GM12878 (cell line): Measurements from ENCODE around the gene SULT2B1. TPM values are rescaled to one million over a fixed set of nuclear protein-coding genes. Genes with fewer than 3 reads are reported as not detected.

Source experiments
- ATAC-seq: fragments of 200-7000 bp; cut with Tn5 transposase; 3 replicates; pipeline ENCODE4 v1.9.1; 2020; ENCODE audit warnings: mild to moderate bottlenecking, moderate library complexity
- BruUV-seq: library from RNA; stranded (reverse); fragments of 400-500 nt; replicated peaks from 2 replicates; lab custom pipeline; 2021; lab: Mats Ljungman, UMichigan
- CTCF ChIA-PET: fragments of 300-600 bp; sonication (Branson Sonifier 250); formaldehyde crosslinking; extraction: SDS; loops from one replicate; lab custom pipeline; 2021; ENCODE audit warnings: inconsistent platforms; lab: Yijun Ruan, JAX
- POLR2A ChIA-PET: fragments of 350-600 bp; formaldehyde crosslinking; extraction: SDS; loops from one replicate; lab custom pipeline; 2021; ENCODE audit warnings: inconsistent platforms; lab: Charles Lee
- RAD21 ChIA-PET: fragments of 300-600 bp; sonication (Branson Sonifier 250); formaldehyde crosslinking; loops from one replicate; lab custom pipeline; 2023; ENCODE audit warnings: antibody characterized with exemption; ENCODE audit not compliant: unreplicated experiment; lab: Charles Lee
- SMC1A ChIA-PET: fragments of 300-600 bp; sonication (Branson Sonifier 250); formaldehyde crosslinking; loops from one replicate; lab custom pipeline; 2023; ENCODE audit not compliant: unreplicated experiment, uncharacterized antibody; lab: Charles Lee
- DNase-seq: peaks from one replicate; pipeline ENCODE4 v3.0.0-alpha.2; 2011; ENCODE audit warnings: low read depth, low spot score
- FAIRE-seq: peaks from 3 replicates; lab custom pipeline; 2011; peaks lifted over from hg19 to GRCh38; lab: Jason Lieb, UNC
- H2AFZ ChIP-seq: 2 replicates; pipeline ENCODE4 v1.6.0; 2011; ENCODE audit warnings: low read depth, low read length, control low read depth; ENCODE audit not compliant: control insufficient read depth
- H3K27ac ChIP-seq: 2 replicates; pipeline ENCODE4 v1.5.1; 2011; ENCODE audit warnings: control low read depth; ENCODE audit not compliant: control insufficient read depth, insufficient read depth
- H3K27me3 ChIP-seq, 2 experiments: replicated peaks in 1 of 2; 2 replicates each; pipeline versions ENCODE4 v1.6.0 to v1.6.1; 2011; ENCODE audit warnings: low read length in 1 of 2; ENCODE audit not compliant: control insufficient read depth in 2 of 2, insufficient read depth in 2 of 2
- H3K36me3 ChIP-seq, 2 experiments: 2 replicates each; pipeline ENCODE4 v1.5.1; 2011; ENCODE audit warnings: low read length in 1 of 2; ENCODE audit not compliant: control insufficient read depth in 2 of 2, insufficient read depth in 2 of 2
- H3K4me1 ChIP-seq: 2 replicates; pipeline ENCODE4 v1.6.1; 2011; ENCODE audit warnings: mild to moderate bottlenecking, low read length, moderate library complexity, mixed read lengths; ENCODE audit not compliant: control insufficient read depth, insufficient read depth
- H3K4me2 ChIP-seq: 2 replicates; pipeline ENCODE4 v1.6.0; 2011; ENCODE audit warnings: control low read depth; ENCODE audit not compliant: control insufficient read depth, insufficient read depth
- H3K4me3 ChIP-seq: fragments of 200-600 bp; sonication (generic); 2 replicates; pipeline ENCODE4 v1.5.1; 2016
- H3K79me2 ChIP-seq: 2 replicates; pipeline ENCODE4 v1.6.0; 2011; ENCODE audit warnings: low read length; ENCODE audit not compliant: control insufficient read depth, insufficient read depth
- H3K9ac ChIP-seq: 2 replicates; pipeline ENCODE4 v1.8.0; 2011; ENCODE audit warnings: low read length, control low read depth, mixed read lengths; ENCODE audit not compliant: control insufficient read depth, insufficient read depth
- H3K9me3 ChIP-seq: replicated peaks from 3 replicates; pipeline ENCODE4 v1.5.1; 2011; ENCODE audit warnings: mild to moderate bottlenecking, low read length; ENCODE audit not compliant: control insufficient read depth, insufficient read depth
- H4K20me1 ChIP-seq: 2 replicates; pipeline ENCODE4 v1.6.0; 2011; ENCODE audit not compliant: control insufficient read depth, insufficient read depth
- BCL11A ChIP-seq: IDR thresholded peaks from 2 replicates; pipeline ENCODE4 v1.6.1; 2011; ENCODE audit warnings: low read depth, low read length
- CBFB ChIP-seq: IDR thresholded peaks from 2 replicates; pipeline ENCODE4 v1.6.1; 2016; ENCODE audit warnings: antibody characterized with exemption, low read depth
- EP300 ChIP-seq, 2 experiments: fragments of 150-350 bp in 1 of 2; IDR thresholded peaks; 2 replicates each; pipeline ENCODE4 v1.6.1; 2011 to 2012; ENCODE audit warnings: low read depth in 2 of 2, low read length in 2 of 2, borderline replicate concordance in 1 of 2, improper control_type of control experiment in 1 of 2, inconsistent platforms in 1 of 2; ENCODE audit not compliant: control insufficient read depth in 1 of 2
- GATAD2B ChIP-seq: fragments of 450-650 bp; conservative IDR thresholded peaks from 2 replicates; pipeline ENCODE4 v1.6.1; 2017; ENCODE audit warnings: low read depth, mild to moderate bottlenecking, moderate library complexity
- JUND ChIP-seq: IDR thresholded peaks from 2 replicates; pipeline ENCODE4 v1.6.1; 2012; ENCODE audit warnings: low read depth, mild to moderate bottlenecking, low read length, improper control_type of control experiment, moderate library complexity
- LARP7 ChIP-seq: fragments of 450-650 bp; IDR thresholded peaks from 2 replicates; pipeline ENCODE4 v1.6.1; 2017; ENCODE audit warnings: mild to moderate bottlenecking
- MTA2 ChIP-seq: fragments of 450-650 bp; IDR thresholded peaks from 2 replicates; pipeline ENCODE4 v1.6.1; 2016; ENCODE audit warnings: low read depth, mild to moderate bottlenecking, moderate library complexity
- POLR2AphosphoS2 ChIP-seq: IDR thresholded peaks from 2 replicates; pipeline ENCODE4 v1.6.1; 2011; ENCODE audit warnings: low read depth, mild to moderate bottlenecking, low read length, improper control_type of control experiment, moderate library complexity
- RAD21 ChIP-seq: IDR thresholded peaks from 2 replicates; pipeline ENCODE4 v1.6.1; 2011; ENCODE audit warnings: mild to moderate bottlenecking, low read depth, low read length, moderate library complexity; ENCODE audit not compliant: insufficient read depth
- RCOR1 ChIP-seq: conservative IDR thresholded peaks from 2 replicates; pipeline ENCODE4 v1.6.1; 2012; ENCODE audit warnings: low read depth, low read length, improper control_type of control experiment
- SMAD1 ChIP-seq: fragments of 450-650 bp; IDR thresholded peaks from 2 replicates; pipeline ENCODE4 v1.6.1; 2018; ENCODE audit warnings: mild to moderate bottlenecking, low read depth; ENCODE audit not compliant: partially characterized antibody
- SMARCA5 ChIP-seq: fragments of 450-650 bp; IDR thresholded peaks from 2 replicates; pipeline ENCODE4 v1.6.1; 2017; ENCODE audit warnings: mild to moderate bottlenecking
- SUPT20H ChIP-seq: IDR thresholded peaks from 2 replicates; pipeline ENCODE4 v1.6.1; 2011; ENCODE audit warnings: low read depth, mild to moderate bottlenecking, low read length, moderate library complexity, borderline replicate concordance; ENCODE audit not compliant: control insufficient read depth
- WGBS: methylation state at CpG from one replicate; pipeline ENCODE4 v1.1.6; 2016; ENCODE audit warnings: low lambda C conversion rate; ENCODE audit not compliant: insufficient replicate concordance, insufficient coverage; ENCODE audit errors: missing lambda C conversion rate; 5-methylcytosine and 5-hydroxymethylcytosine counted together
- in situ Hi-C: fragments of 300-500 bp; cut with MboI; formaldehyde crosslinking; loops from 9 replicates; pipeline ENCODE4 v1.14.3; 2018; ENCODE audit warnings: mixed read lengths
- intact Hi-C: fragments of 100-400 bp; cut with micrococcal nuclease; formaldehyde crosslinking; loops from one replicate; pipeline ENCODE4 v1.14.2; 2022; ENCODE audit not compliant: unreplicated experiment
- polyA plus RNA-seq, 11 experiments: library from polyadenylated mRNA; depleted of rRNA in 4 of 11; unstranded in 6 of 11; stranded (reverse) in 5 of 11; fragments of >200 nt; fragmentation: Nextera tagmentation in 4 of 11; fragmentation: Illumina TruSeq in 1 of 11; extraction: Ambion mirVana in 4 of 11; extraction: Trizol in 1 of 11; gene quantifications; 1 replicate in 1 of 11; 2 replicates in 10 of 11; pipeline versions ENCODE4 v1.2.1 to v1.2.3, GENCODE V29; 2011 to 2016; ENCODE audit warnings: inconsistent platforms in 2 of 11, missing spikeins in 2 of 11, low read depth in 1 of 11
- total RNA-seq, 4 experiments: library from RNA; depleted of rRNA in 3 of 4; stranded (reverse); fragments of >200 nt in 3 of 4; fragmentation: Illumina TruSeq in 1 of 4; extraction: Trizol in 1 of 4; gene quantifications; 2 replicates each; pipeline versions ENCODE4 v1.2.1 to v1.2.3, GENCODE V29; 2013 to 2021
- TF ChIP-seq, protein P1 (sequence below): fragments of 450-650 bp; conservative IDR thresholded peaks from 2 replicates; pipeline ENCODE4 v1.6.1; 2017; ENCODE audit warnings: mild to moderate bottlenecking, moderate library complexity
- TF ChIP-seq, protein P2 (sequence below): fragments of 450-650 bp; IDR thresholded peaks from 2 replicates; pipeline ENCODE4 v1.6.1; 2017; ENCODE audit warnings: low read depth, mild to moderate bottlenecking, moderate library complexity
- TF ChIP-seq, protein P3 (sequence below): IDR thresholded peaks from 2 replicates; pipeline ENCODE4 v1.6.1; 2012; ENCODE audit warnings: low read depth, low read length, improper control_type of control experiment

SULT2B1 gene
- total and polyA plus RNA-seq, 10 of the 15 experiments (the other 5 are each of a cell fraction or from before 2014, with no cell fraction given), result 0.11 to 0.14 TPM; not detected in 8

DNA sequence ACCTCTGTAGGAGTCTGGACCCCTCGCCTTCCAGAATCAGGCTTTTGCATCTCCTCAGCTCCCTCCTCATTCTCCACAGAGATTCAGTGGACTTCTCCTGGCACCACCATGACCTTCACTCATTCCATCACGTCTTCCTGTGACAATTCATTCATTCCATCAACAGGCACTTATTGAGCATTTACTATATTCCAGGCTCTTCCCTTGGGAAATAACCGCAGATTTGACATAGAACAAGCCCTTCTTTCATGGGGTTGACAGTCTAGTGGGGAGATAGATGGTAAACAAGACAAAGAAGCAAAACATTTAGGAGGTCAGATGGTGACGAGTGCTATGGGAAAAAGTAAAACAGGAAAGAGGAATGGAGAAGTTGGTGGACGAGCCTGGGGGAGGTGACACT lies 2.6 kb upstream of the SULT2B1 start (continued):
- no peak for TF ChIP-seq EP300 (IDR thresholded peaks at IDR 0.05; ENCODE audit: borderline replicate concordance in 1 of 2, control insufficient read depth in 1 of 2, low read depth in 2 of 2, low read length in 2 of 2)
- TF ChIP-seq LARP7, result no peak
- TF ChIP-seq POLR2AphosphoS2, result no peak
- no peak for TF ChIP-seq SMAD1
- TF ChIP-seq, protein P1, sequence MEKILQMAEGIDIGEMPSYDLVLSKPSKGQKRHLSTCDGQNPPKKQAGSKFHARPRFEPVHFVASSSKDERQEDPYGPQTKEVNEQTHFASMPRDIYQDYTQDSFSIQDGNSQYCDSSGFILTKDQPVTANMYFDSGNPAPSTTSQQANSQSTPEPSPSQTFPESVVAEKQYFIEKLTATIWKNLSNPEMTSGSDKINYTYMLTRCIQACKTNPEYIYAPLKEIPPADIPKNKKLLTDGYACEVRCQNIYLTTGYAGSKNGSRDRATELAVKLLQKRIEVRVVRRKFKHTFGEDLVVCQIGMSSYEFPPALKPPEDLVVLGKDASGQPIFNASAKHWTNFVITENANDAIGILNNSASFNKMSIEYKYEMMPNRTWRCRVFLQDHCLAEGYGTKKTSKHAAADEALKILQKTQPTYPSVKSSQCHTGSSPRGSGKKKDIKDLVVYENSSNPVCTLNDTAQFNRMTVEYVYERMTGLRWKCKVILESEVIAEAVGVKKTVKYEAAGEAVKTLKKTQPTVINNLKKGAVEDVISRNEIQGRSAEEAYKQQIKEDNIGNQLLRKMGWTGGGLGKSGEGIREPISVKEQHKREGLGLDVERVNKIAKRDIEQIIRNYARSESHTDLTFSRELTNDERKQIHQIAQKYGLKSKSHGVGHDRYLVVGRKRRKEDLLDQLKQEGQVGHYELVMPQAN, result no peak
- no peak for TF ChIP-seq BCL11A
- no peak for TF ChIP-seq RAD21

DNA sequence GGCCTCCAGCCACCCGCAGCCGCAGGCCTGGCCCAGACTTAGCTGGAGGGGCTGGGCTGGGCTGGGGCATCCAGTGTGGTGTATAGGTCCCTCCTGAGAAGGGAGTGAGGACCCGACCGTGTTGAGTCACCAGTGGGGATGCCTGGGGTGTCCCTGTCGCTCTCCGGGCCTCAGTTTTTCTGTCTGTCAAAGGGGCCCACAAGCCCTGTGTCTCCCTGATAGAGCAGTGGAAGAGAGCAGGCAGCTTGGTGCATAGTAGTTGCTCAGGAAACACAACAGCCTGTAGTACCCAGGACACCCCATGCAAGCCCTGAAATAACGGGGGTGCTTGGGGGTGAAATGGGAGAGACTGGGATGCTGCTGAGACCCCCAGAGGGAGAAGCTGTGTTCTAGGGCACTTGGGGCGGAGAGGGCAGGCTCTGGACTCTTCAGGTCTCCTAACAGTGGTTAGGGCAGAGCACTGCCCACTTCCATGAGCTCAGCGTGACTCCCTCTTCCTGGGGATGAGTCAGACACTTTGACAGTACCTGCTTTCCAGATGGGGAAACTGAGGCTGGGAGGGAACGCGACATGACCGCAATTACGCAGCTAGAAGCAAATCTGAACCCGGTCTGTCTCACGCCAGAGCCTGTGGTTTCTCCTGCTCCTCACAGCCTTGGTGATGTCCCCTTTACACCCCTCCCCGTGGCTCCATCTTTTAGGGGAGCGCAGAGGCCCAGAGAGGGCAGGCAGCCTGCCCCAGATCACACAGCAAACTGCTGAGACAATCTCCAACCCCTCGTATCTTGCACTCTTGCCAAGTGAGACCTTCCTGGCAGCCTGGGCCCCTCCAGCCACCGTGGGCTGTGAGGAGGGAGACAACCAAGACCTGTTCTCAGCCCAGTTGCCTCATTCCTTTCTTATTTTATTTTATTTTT lies 692 bp downstream of the SULT2B1 start:
- H3K4me1 ChIP-seq, result no peaks in the 10 kb centered on the region
- no peaks in the 10 kb centered on the region; a peak in 1 of 4 replicates for H3K27me3 ChIP-seq
- RAD21 ChIA-PET, result no interaction called here
- no peak overlapping the region for H2AFZ ChIP-seq
- DNase-seq, result no peak
- no peak overlapping the region for H3K27ac ChIP-seq
- SMC1A ChIA-PET, result no interaction called here
- H3K9ac ChIP-seq, result no peak overlapping the region
- no peaks in the 10 kb centered on the region for H3K79me2 ChIP-seq
- 42% methylated on average over 19 of the region's 19 CpGs for WGBS
- intact Hi-C loops (no loop called here), in situ Hi-C loops (loop anchor here (25.0 kb wide), 1 partner anchor 690 kb away; the partner anchor contains the start of gene TPRX2)
- H3K9me3 ChIP-seq, result no peaks in the 10 kb centered on the region
- POLR2A ChIA-PET, result no interaction called here
- no peak overlapping the region for H3K4me3 ChIP-seq
- ATAC-seq, result no peak
- CTCF ChIA-PET, result interaction anchor here (0.6 to 1.0 kb wide), 2 partner anchors 63 to 1209 kb away, joined by 3 read pairs; no protein-coding TSS in a partner anchor
- no peaks in the 10 kb centered on the region for H3K36me3 ChIP-seq
- FAIRE-seq, result no peak
- no peaks in the 10 kb centered on the region for H4K20me1 ChIP-seq
- no peak overlapping the region for H3K4me2 ChIP-seq
- BruUV-seq, result no TSS peak
- TF ChIP-seq GATAD2B (no peak), MTA2 (no peak), JUND (no peak), RCOR1 (no peak), SMARCA5 (no peak), SUPT20H (no peak), CBFB (no peak)
- TF ChIP-seq, protein P2, sequence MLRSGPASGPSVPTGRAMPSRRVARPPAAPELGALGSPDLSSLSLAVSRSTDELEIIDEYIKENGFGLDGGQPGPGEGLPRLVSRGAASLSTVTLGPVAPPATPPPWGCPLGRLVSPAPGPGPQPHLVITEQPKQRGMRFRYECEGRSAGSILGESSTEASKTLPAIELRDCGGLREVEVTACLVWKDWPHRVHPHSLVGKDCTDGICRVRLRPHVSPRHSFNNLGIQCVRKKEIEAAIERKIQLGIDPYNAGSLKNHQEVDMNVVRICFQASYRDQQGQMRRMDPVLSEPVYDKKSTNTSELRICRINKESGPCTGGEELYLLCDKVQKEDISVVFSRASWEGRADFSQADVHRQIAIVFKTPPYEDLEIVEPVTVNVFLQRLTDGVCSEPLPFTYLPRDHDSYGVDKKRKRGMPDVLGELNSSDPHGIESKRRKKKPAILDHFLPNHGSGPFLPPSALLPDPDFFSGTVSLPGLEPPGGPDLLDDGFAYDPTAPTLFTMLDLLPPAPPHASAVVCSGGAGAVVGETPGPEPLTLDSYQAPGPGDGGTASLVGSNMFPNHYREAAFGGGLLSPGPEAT, result no peak
- TF ChIP-seq, protein P3, sequence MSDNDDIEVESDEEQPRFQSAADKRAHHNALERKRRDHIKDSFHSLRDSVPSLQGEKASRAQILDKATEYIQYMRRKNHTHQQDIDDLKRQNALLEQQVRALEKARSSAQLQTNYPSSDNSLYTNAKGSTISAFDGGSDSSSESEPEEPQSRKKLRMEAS, result no peak
